Memory B cell (primary cell): Measurements from ENCODE around the gene WDR76.

Experiments used
- ATAC-seq: fragments of 150-1000 bp; cut with Tn5 transposase; 2 replicates; pipeline ENCODE4 v1.10.0; 2021; ENCODE audit warnings: low read depth, mild to moderate bottlenecking, moderate library complexity
- DNase-seq, 2 donors: peaks; one replicate each; pipeline ENCODE4 v3.0.0; 2022; ENCODE audit warnings: low spot score in 2 of 2
- H3K27ac Mint-ChIP-seq: one replicate; pipeline ENCODE4 v1.8.0; 2022; ENCODE audit warnings: mild to moderate bottlenecking, moderate library complexity, mixed read lengths
- H3K27me3 Mint-ChIP-seq: one replicate; pipeline ENCODE4 v1.8.0; 2022; ENCODE audit warnings: mixed read lengths
- H3K36me3 Mint-ChIP-seq: one replicate; pipeline ENCODE4 v1.8.0; 2022; ENCODE audit warnings: mild to moderate bottlenecking, mixed read lengths
- H3K4me1 Mint-ChIP-seq: one replicate; pipeline ENCODE4 v1.8.0; 2022; ENCODE audit warnings: mixed read lengths
- H3K4me3 Mint-ChIP-seq: one replicate; pipeline ENCODE4 v1.8.0; 2022; ENCODE audit warnings: mild to moderate bottlenecking, moderate library complexity, mixed read lengths
- H3K9me3 Mint-ChIP-seq: one replicate; pipeline ENCODE4 v1.8.0; 2022; ENCODE audit warnings: mixed read lengths

The WDR76 gene

DNA sequence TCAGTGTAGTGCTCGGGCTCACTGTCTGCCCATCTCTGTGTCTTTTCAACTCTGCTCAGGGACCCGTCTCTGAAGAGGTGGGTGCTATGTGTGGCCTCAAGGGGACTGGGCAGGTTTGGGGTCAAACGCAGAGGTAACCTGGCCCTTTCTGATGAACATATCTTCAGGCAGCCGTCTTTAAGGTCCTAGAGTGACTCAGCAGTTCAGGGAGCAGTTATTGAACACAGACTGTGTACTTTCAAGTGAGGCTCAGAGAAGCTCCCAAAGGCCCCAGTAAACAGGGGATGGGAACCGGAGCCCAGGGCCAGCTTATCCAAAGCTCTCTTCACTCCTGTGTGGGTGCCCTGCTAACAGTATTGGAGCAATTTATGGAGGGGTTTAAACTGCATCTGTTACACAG lies 73.1 kb downstream of the WDR76 start:
- no peaks in the 10 kb centered on the region for H3K36me3 Mint-ChIP-seq

DNA sequence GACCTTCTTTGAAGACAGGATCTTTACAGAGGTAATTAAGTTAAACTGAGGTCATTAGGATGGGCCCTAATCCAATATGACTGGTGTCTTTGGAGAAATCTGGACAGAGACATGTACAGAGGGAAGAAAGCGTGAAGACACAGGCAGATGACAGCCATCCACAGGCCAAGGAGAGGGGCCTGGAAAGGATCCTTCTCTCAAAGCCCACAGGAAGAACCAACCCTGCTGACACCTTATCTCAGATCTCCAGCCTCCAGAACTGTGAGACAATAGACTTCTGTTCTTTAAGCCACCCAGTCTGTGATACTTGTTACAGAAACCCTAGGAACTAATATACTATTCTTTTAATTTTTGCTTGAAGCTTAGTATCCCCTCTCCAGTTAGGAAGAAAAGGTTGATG lies 74.2 kb downstream of the WDR76 start:
- Mint-ChIP-seq H3K4me3 (no peak overlapping the region), H3K9me3 (no peaks in the 10 kb centered on the region), H3K27me3 (peaks cover 2% of the 10 kb centered on the region), H3K4me1 (peaks cover 3% of the 10 kb centered on the region), H3K27ac (no peak overlapping the region), H3K36me3 (no peaks in the 10 kb centered on the region)
- ATAC-seq (no peak), DNase-seq (no peak)

More for the DNA sequence above, 73.1 kb downstream of the WDR76 start:
- no peak for ATAC-seq
- Mint-ChIP-seq H3K27me3 (peaks cover 2% of the 10 kb centered on the region), H3K4me3 (no peak overlapping the region), H3K4me1 (peaks cover 3% of the 10 kb centered on the region), H3K9me3 (no peaks in the 10 kb centered on the region), H3K27ac (no peak overlapping the region)
- DNase-seq = no peak

DNA sequence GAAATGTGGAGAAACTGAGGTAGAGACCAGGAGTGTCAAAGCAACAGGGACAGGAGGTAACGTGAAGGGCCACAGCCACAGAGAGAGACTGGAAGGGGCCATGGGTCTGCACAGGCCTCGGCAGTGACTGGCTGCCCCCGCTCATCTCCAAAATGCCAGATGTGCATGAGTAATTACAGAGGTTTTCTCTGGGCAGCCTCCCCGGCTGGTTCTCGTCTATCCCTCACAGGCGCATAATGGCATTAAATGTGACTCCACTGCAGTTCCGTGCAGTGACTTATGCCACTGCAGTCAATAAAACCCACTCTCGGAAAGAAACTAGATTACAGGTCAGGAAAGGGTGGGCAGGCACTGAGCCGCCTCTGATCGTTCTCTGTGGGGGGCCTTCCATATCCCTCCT lies 74.7 kb downstream of the WDR76 start:
- H3K27ac Mint-ChIP-seq = no peak overlapping the region
- H3K9me3 Mint-ChIP-seq = no peaks in the 10 kb centered on the region
- H3K4me1 Mint-ChIP-seq = peaks cover 3% of the 10 kb centered on the region
- DNase-seq = no peak
- H3K36me3 Mint-ChIP-seq = no peaks in the 10 kb centered on the region
- ATAC-seq = no peak
- H3K4me3 Mint-ChIP-seq = no peak overlapping the region
- H3K27me3 Mint-ChIP-seq = peaks cover 2% of the 10 kb centered on the region

DNA sequence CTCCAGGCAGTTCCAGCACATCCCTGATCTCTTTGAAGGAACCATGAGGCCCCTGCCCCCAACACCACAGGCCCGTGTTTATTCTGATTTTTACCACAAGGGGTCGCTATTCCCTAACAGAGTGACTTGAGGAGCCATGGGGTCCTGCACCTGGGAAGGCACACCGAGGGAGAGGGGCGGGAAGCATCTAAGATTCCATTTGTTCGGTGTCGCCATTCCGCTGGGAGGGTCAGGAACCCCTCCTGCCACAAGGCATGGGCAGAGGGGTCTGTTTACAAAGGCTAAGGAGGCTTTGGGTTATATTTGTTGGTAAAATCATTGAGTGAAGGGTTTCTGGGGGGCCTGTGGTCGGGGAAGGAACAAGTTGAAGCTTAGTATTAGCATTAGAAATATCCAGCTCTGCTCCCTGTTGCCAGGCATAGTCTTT lies 77.1 kb downstream of the WDR76 start:
- no peak overlapping the region for H3K27ac Mint-ChIP-seq

DNA sequence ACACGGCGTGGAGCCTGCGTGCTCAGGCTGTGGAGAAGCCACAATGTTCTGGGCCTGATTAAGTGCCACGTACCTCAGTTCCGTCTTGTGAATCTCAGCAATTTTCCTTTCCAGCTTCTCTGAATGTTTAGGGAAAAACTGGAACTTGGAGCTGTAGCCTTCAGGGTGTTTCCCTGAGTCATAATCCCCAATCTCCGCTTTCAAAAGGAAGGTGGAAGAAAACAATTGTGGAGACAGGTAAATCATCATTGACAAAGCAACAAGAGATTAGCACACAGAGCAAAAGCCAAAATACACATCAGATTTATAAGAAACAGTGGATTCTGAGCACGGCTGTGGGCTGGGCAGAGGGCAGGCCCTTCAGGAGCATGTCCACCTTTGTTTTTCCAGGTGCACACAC lies 79.0 kb downstream of the WDR76 start:
- Mint-ChIP-seq H3K4me3 (no peak overlapping the region), H3K27ac (no peak overlapping the region)

More for the DNA sequence above, 77.1 kb downstream of the WDR76 start:
- peak; percentile 73 to 78 for DNase-seq
- ATAC-seq = peak; percentile 83
- Mint-ChIP-seq H3K4me1 (peaks cover 3% of the 10 kb centered on the region), H3K27me3 (peaks cover 2% of the 10 kb centered on the region), H3K36me3 (no peaks in the 10 kb centered on the region), H3K9me3 (no peaks in the 10 kb centered on the region), H3K4me3 (no peak overlapping the region)

DNA sequence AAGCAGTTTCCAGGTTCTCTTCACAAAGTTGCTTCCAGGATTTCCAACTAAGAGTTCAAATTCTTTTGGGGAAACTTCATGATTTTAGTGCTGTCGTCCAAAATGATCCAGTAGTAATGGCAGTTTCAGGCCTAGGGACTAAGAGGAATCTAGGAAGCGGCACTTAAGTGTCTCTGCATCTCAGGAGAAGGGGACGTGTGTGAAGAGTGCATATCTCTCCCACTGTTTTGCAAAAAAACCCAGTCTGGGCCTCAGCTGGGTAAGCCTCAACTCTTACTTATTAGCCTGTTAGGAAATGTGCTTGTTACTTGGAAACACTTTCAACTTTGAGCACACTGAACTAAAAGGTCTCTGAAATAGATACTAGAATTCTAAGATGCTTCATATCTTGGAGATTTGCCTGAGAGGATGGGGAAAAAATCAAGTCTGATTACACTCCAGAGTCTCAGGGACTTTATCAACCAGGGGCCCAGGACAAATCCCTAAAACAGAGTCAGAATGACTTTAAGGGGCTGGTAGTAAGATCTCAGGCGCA lies 81.8 kb downstream of the WDR76 start:
- peaks cover 3% of the 10 kb centered on the region for H3K4me1 Mint-ChIP-seq
- no peaks in the 10 kb centered on the region for H3K36me3 Mint-ChIP-seq
- H3K27ac Mint-ChIP-seq = no peak overlapping the region
- peaks cover 2% of the 10 kb centered on the region for H3K27me3 Mint-ChIP-seq
- no peak overlapping the region for H3K4me3 Mint-ChIP-seq
- H3K9me3 Mint-ChIP-seq = no peaks in the 10 kb centered on the region
- DNase-seq = no peak
- ATAC-seq = no peak

More for the DNA sequence above, 79.0 kb downstream of the WDR76 start:
- no peaks in the 10 kb centered on the region for H3K9me3 Mint-ChIP-seq
- H3K36me3 Mint-ChIP-seq = no peaks in the 10 kb centered on the region
- peaks cover 2% of the 10 kb centered on the region for H3K27me3 Mint-ChIP-seq
- DNase-seq (no peak), ATAC-seq (no peak)
- H3K4me1 Mint-ChIP-seq = peaks cover 3% of the 10 kb centered on the region

DNA sequence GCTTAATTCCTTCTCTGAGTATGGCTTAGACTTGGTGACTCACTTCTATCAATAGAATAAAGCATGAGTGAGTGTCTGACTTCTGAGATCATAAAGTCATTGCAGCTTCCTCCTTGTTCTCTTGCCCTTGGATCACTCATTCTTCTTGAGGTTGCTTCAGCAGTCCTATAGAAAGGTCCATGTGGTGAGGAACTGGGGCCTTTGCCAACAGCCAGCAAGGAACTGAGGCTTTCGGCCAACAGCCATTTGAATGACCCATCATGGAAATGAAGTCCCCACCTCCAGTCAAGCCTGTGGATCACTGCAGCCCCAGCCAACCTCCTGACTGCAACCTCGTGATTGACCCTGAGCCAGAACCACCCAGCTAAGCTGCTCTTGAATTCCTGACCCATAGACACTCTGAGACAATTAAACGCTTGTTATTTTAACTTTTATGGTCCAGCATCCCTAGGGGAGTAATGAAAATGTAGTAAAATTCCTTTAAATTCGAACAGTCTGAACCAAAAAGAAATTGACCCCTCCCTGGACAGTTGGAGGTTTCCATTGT lies 84.5 kb downstream of the WDR76 start:
- no peak for DNase-seq

DNA sequence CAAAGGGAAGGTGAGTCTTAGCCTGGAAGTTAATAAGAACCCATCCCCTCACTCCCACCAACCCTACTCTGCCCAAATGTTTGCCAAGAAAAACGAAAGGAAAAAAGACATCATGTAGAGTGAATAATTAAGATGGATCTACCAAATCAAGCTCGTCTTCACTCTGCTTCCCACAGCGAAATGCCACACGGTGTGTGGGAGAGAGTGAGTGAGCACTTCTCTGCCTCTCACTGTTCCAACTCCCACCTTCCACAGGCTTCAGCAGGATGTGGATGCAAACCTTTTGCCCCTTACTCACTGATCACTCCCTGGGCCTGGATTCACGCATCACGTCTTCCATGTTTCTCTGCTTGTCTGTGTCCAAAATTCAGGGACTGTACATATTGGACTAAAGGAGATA lies 85.4 kb downstream of the WDR76 start:
- no peaks in the 10 kb centered on the region for H3K36me3 Mint-ChIP-seq
- DNase-seq = no peak
- H3K9me3 Mint-ChIP-seq = no peaks in the 10 kb centered on the region
- H3K27me3 Mint-ChIP-seq = no peaks in the 10 kb centered on the region
- no peaks in the 10 kb centered on the region for H3K4me1 Mint-ChIP-seq
- H3K27ac Mint-ChIP-seq = no peak overlapping the region
- ATAC-seq = no peak
- H3K4me3 Mint-ChIP-seq = no peak overlapping the region

More for the DNA sequence above, 84.5 kb downstream of the WDR76 start:
- Mint-ChIP-seq H3K4me3 (no peak overlapping the region), H3K4me1 (no peaks in the 10 kb centered on the region), H3K9me3 (no peaks in the 10 kb centered on the region), H3K27me3 (no peaks in the 10 kb centered on the region), H3K36me3 (no peaks in the 10 kb centered on the region), H3K27ac (no peak overlapping the region)
- ATAC-seq = no peak

DNA sequence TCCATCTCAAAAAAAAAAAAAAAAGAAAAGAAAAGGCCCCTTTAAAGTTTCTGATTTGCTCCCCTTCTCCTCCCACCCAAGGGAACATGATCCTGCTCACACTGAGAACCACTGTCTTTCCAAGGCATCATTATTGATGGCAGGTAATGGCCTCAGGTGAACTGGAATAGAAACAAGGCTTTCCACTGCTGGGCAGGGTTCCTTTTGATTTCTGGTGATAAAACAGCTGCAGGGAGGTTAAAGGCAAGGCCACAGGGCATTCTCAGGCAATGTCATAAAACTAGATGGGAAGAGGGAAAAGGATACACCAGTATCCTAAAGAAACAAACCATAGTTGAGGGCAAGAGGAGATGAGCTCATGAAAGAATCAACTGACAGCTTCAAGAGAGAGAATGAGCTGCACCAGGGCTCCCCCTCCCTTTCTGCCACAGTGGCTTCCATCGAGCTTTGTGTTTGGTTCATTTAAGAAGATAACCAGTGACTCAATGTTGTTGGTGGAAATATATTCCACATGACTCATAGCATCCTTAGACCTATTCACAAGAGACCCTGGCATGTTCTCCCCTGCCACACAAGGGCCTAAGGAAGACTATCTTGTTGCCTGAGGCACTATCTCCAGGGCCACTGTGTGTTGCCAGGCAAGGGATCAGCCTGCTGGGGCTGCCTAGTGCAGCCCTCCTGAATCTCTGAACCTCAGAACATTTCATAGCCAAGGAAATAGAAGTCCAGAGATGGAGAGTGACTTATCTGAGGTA lies 86.4 kb downstream of the WDR76 start:
- H3K36me3 Mint-ChIP-seq = no peaks in the 10 kb centered on the region
- no peak for DNase-seq

DNA sequence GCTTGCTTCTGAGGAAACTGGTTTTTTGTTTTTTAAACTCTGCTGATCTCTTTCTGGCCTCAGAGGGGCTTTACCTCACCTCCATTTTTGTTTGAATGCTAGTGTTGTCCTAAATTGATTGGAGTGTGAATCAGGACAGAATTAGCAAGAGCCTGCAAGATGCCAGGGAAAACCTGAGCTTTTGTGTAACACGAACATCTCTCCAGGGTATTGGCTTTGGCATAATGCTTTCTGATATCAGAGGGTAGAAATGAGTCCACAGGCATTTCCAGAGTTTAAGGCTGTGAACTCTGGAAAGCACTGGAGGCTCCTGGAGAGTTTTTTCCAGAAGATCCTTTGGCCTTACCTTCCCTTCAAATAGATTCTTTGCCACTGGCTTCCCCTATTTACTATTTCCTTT lies 87.1 kb downstream of the WDR76 start:
- H3K27ac Mint-ChIP-seq = no peak overlapping the region
- H3K36me3 Mint-ChIP-seq = no peaks in the 10 kb centered on the region
- no peaks in the 10 kb centered on the region for H3K9me3 Mint-ChIP-seq
- DNase-seq = no peak
- ATAC-seq = no peak
- no peak overlapping the region for H3K4me3 Mint-ChIP-seq
- no peaks in the 10 kb centered on the region for H3K27me3 Mint-ChIP-seq
- no peaks in the 10 kb centered on the region for H3K4me1 Mint-ChIP-seq

More for the DNA sequence above, 86.4 kb downstream of the WDR76 start:
- no peaks in the 10 kb centered on the region for H3K4me1 Mint-ChIP-seq
- no peak overlapping the region for H3K27ac Mint-ChIP-seq
- no peak overlapping the region for H3K4me3 Mint-ChIP-seq
- no peak for ATAC-seq
- no peaks in the 10 kb centered on the region for H3K9me3 Mint-ChIP-seq
- H3K27me3 Mint-ChIP-seq = no peaks in the 10 kb centered on the region

DNA sequence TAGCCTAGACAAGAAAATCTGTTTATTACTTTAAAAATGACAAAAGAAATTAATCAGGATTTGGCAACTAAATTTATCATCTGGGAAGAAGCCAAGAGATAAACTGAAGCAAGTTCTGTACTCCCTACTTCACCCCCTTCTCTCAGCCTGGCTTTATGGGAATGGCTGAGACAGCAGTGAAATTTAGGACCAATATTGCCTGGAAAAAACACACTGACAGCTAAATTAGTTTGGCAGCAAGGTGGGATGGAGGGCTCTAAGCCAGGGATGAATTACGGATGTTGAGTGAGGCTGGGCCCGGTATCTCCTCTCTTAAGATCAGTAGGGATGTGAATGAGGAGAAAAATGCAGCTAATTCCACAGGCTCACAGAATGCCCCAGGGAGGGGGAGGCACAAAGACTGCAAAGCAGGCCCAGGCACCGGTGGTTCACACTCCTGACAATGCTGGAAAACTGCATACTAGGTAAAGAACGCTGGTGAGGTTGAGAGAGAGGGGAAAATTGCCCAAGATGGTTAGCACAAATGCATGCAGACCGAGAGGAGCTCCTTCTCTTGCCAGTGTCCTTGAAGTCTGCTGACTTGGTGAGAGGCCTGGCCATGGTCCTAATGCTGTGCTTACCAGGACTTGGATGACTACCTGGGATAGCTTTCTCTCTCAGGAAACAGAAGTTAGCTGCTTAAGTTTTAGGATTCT lies 89.0 kb downstream of the WDR76 start:
- Mint-ChIP-seq H3K27ac (no peak overlapping the region), H3K27me3 (no peaks in the 10 kb centered on the region), H3K36me3 (no peaks in the 10 kb centered on the region), H3K4me1 (no peaks in the 10 kb centered on the region), H3K4me3 (no peak overlapping the region), H3K9me3 (no peaks in the 10 kb centered on the region)
- ATAC-seq (no peak), DNase-seq (no peak)

DNA sequence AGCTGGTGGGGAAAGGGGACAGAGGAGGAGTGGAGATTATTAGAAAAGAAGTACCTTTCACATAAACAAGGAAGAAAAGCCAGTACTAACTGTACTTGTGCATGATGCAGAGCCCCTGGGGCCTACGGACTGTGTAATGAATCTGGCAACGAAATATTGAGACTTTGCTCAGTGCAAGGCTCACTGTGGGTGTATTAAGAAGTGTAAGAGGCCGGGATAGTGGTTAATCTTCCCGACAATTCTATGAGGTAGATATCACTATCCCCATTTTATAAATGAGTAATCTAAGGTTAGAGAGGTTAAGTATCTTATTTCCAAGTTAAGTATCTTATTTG lies 89.5 kb downstream of the WDR76 start:
- DNase-seq (no peak), ATAC-seq (no peak)
- no peaks in the 10 kb centered on the region for H3K9me3 Mint-ChIP-seq
- no peaks in the 10 kb centered on the region for H3K36me3 Mint-ChIP-seq
- H3K27ac Mint-ChIP-seq = no peak overlapping the region
- no peak overlapping the region for H3K4me3 Mint-ChIP-seq
- no peaks in the 10 kb centered on the region for H3K4me1 Mint-ChIP-seq
- no peaks in the 10 kb centered on the region for H3K27me3 Mint-ChIP-seq
